Heart right ventricle (tissue), 16 donors: ENCODE data around the gene OR6J1. TPM values are rescaled to one million over a fixed set of nuclear protein-coding genes. Genes with fewer than 3 reads are reported as not detected.
"Not testable (repeated sequence)": the region's sequence is repeated elsewhere in the genome, so short reads cannot be mapped to it uniquely, and the experiment has no call there.

Source experiments
- ATAC-seq, 8 donors: fragments of 200-7000 bp; cut with Tn5 transposase; one replicate each; pipeline ENCODE4 v1.9.1; 2020; ENCODE audit warnings: mild to moderate bottlenecking in 8 of 8, moderate library complexity in 8 of 8, moderate number of reproducible peaks in 1 of 8
- DNase-seq, 2 donors: peaks; one replicate each; pipeline ENCODE4 v3.0.0-alpha.2; 2020
- H3K27ac ChIP-seq, 10 donors: fragments of 200-600 bp; sonication (generic) in 2 of 10; one replicate each; pipeline versions ENCODE4 v1.5.0 to v1.8.0; 2020 to 2022; ENCODE audit warnings: mild to moderate bottlenecking in 3 of 10
- H3K27me3 ChIP-seq, 7 donors: fragments of 200-600 bp; one replicate each; pipeline ENCODE4 v1.8.0; 2021 to 2022; ENCODE audit warnings: mild to moderate bottlenecking in 2 of 7
- H3K36me3 ChIP-seq, 9 donors: fragments of 200-600 bp; sonication (generic) in 1 of 9; one replicate each; pipeline versions ENCODE4 v1.5.0 to v1.8.0; 2020 to 2022; ENCODE audit warnings: mild to moderate bottlenecking in 2 of 9
- H3K4me1 ChIP-seq, 9 donors: fragments of 200-600 bp; sonication (generic) in 1 of 9; one replicate each; pipeline versions ENCODE4 v1.5.0 to v1.8.0; 2020 to 2022; ENCODE audit warnings: mild to moderate bottlenecking in 4 of 9
- H3K4me3 ChIP-seq, 10 donors: fragments of 200-600 bp; sonication (generic) in 2 of 10; one replicate each; pipeline versions ENCODE4 v1.5.0 to v1.8.0; 2020 to 2022; ENCODE audit warnings: mild to moderate bottlenecking in 7 of 10, moderate library complexity in 2 of 10
- H3K9me3 ChIP-seq, 11 donors: fragments of 200-600 bp in 10 of 11; sonication (generic) in 2 of 11; one replicate each; pipeline versions ENCODE4 v1.5.0 to v1.8.0; 2013 to 2022; ENCODE audit warnings: mild to moderate bottlenecking in 2 of 11, control low read depth in 1 of 11, moderate library complexity in 1 of 11
- whole genome bisulfite sequencing, 2 donors: extraction: QIAGEN DNeasy Blood & Tissue Kit; methylation state at CpG; one replicate each; pipeline ENCODE4 v1.1.7; 2013; ENCODE audit warnings: inconsistent platforms in 1 of 2; 5-methylcytosine and 5-hydroxymethylcytosine counted together
- intact Hi-C, 10 donors: fragments of 100-400 bp; cut with DNase I; formaldehyde crosslinking; loops; one replicate each; pipeline versions ENCODE4 v1.11.1 to v1.14.2; 2022
- long read RNA-seq, 3 donors: library from polyadenylated mRNA; unstranded; transcript quantifications; one replicate each; pipeline ENCODE4 v2.0.0, GENCODE V29; 2020 to 2021
- polyA plus RNA-seq, 2 donors: library from polyadenylated mRNA; stranded (reverse); fragments of 200-250 nt; gene quantifications; one replicate each; pipeline ENCODE4 v1.2.3, GENCODE V29; 2013
- total RNA-seq, 10 donors: library from RNA; stranded (reverse); fragmentation: NEBNext Ultra II Directional in 3 of 10; extraction: Animal tissue kit (Norgen Biotek cat#: 25700) in 3 of 10; gene quantifications; one replicate each; pipeline versions ENCODE4 v1.2.1 to v1.2.4, GENCODE V29; 2021 to 2023
- TF ChIP-seq, protein P1 (sequence below), 9 donors: fragments of 200-600 bp; sonication (generic) in 2 of 9; IDR thresholded peaks; one replicate each; pipeline versions ENCODE4 v1.5.0 to v1.8.0; 2021 to 2022; ENCODE audit warnings: antibody characterized with exemption in 9 of 9, mild to moderate bottlenecking in 5 of 9, moderate library complexity in 1 of 9
- donor health status: Arrhythmogenic right ventricular cardiomyopathy.
- donor health status: ischemic (EF 13 %, LVEDD 7.1; RV severe dilation, severe dysfunction).
- donor health status: healthy with polysubstance abuse.
- donor health status: DM: no; HTN: yes; CAD: no.
- donor health status: DM: no; HTN: no; CAD: no.
- donor health status: ischemic (EF 25% LVEDD 6.9; RV normal size, moderate dysfunction).
- donor health status: ischemic (EF 25% LVEDD 5.7; RV mildly dilated, moderate dysfunction).
- donor health status: healthy.
- donor health status: DM: yes; HTN: yes; CAD: no.
- donor health status: Ischemic cardiomyopathy.
- donor health status: ischemic (EF 35%, LVEDD 5.7; RV mildly dilated, moderate dysfunction).
- donor health status: nonischemic (EF 11% LVEDD 7.7; RV severe dilation, severe dysfunction).
- donor health status: DM: yes; HTN: yes; CAD: no.
- donor health status: PGD.
- donor health status: ischemic (EF 29% LVEDD 5.4; RV normal size, mild dysfunction).
- donor health status: nonischemic (EF 23%, LVEDD 6.1; RV moderate dilation, normal function).

The OR6J1 gene
- not detected for total RNA-seq
- polyA plus RNA-seq: not detected
- long read RNA-seq, donor 1: 0 reads
- long read RNA-seq, donor 2: 0 reads
- long read RNA-seq, donor 3: 0 reads

DNA sequence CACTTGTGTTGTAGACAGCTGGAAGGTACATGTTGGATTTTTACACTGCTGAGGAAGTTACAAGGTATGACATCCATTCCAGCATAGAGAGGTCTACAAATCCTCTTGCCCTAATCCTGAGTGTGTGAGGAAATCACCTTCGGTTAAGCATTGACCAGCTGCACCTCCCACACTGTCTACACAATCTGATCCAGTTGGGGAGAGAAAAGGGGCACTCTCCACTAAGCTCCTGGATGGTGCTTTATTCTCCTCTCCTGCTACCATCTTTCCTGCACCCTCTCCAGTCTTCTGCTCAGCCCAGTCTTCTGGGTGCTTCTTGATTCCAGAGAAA lies at the start of gene OR6J1:
Gene OR6J1 (minus strand): TSS at position 48 of the 331 bp plus-strand sequence. CDS start 9,541 bp downstream, outside the sequence.
- Histone ChIP-seq H3K9me3 (no peaks in the 10 kb centered on the region), H3K27me3 (peaks cover 0 to 4% (median 0%) of the 10 kb centered on the region in 7 donors), H3K4me1 (peaks cover 0 to 14% (median 0%) of the 10 kb centered on the region in 9 donors), H3K36me3 (no peaks in the 10 kb centered on the region), H3K27ac (no peak within 1 kb of the TSS), H3K4me3 (no peak within 1 kb of the TSS)
- TF ChIP-seq, protein P1, sequence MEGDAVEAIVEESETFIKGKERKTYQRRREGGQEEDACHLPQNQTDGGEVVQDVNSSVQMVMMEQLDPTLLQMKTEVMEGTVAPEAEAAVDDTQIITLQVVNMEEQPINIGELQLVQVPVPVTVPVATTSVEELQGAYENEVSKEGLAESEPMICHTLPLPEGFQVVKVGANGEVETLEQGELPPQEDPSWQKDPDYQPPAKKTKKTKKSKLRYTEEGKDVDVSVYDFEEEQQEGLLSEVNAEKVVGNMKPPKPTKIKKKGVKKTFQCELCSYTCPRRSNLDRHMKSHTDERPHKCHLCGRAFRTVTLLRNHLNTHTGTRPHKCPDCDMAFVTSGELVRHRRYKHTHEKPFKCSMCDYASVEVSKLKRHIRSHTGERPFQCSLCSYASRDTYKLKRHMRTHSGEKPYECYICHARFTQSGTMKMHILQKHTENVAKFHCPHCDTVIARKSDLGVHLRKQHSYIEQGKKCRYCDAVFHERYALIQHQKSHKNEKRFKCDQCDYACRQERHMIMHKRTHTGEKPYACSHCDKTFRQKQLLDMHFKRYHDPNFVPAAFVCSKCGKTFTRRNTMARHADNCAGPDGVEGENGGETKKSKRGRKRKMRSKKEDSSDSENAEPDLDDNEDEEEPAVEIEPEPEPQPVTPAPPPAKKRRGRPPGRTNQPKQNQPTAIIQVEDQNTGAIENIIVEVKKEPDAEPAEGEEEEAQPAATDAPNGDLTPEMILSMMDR (IDR thresholded peaks at IDR 0.05): no peak
- no peak for ATAC-seq
- WGBS, 2 donors: 79 to 83% methylated on average over 1 of the region's 1 CpG
- intact Hi-C loops: loop anchor here in 1 of 10 donors (10.0 kb wide), 1 partner anchor 229 kb away; no protein-coding TSS in a partner anchor
- DNase-seq: no peak

DNA sequence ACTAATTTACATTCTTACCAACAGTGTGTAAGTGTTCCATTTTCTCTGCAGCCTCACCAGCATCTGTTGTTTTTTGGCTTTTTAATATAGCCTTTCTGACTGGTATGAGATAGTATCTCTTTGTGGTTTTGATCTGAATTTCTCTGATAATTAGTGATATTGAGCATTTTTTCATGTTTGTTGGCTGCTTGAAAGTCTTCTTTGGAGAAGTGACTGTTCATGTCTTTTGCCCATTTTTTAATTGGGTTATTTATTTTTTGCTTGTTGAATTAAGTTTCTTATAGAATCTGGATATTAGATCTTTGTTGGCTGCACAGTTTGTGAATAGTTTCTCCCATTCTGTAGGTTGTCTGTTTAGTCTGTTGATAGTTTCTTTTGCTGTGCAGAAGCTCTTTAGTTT lies 48.0 kb upstream of the OR6J1 start:
- H3K27ac ChIP-seq: no peak overlapping the region
- H3K4me1 ChIP-seq: peaks cover 0 to 21% (median 0%) of the 10 kb centered on the region in 9 donors
- H3K4me3 ChIP-seq: no peak overlapping the region
- peaks cover 0 to 8% (median 4%) of the 10 kb centered on the region in 7 donors for H3K27me3 ChIP-seq
- DNase-seq (no peak), ATAC-seq (no peak)
- TF ChIP-seq, protein P1 (IDR thresholded peaks at IDR 0.05): no peak
- H3K9me3 ChIP-seq: peaks cover 0 to 36% (median 9%) of the 10 kb centered on the region in 11 donors
- no peaks in the 10 kb centered on the region for H3K36me3 ChIP-seq
- intact Hi-C loops: no loop called here

DNA sequence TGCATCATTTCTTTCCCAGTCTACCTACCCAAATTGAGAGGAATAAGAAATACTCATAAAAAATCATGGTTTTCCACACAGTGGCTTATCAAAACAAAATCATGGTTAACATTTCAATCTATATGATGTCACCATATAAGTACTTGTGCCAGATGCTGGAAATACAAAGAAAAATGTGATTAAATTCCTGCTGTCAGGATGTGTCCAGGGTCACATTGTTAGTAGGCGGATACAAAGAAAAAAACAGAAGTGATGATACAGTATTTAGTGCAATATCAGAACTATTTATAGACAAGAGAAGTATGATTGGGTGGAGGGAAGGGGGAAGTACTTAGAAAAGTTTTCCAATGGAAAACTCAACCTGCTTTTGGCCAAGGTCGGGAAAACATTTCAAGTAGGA lies 47.0 kb upstream of the OR6J1 start:
- DNase-seq: no peak
- peaks cover 0 to 6% (median under 1%) of the 10 kb centered on the region in 7 donors for H3K27me3 ChIP-seq
- WGBS, 2 donors: 25 to 50% methylated on average over 2 of the region's 2 CpGs
- peaks cover 0 to 36% (median 9%) of the 10 kb centered on the region in 11 donors for H3K9me3 ChIP-seq
- peaks cover 0 to 21% (median 0%) of the 10 kb centered on the region in 9 donors for H3K4me1 ChIP-seq
- TF ChIP-seq, protein P1 (IDR thresholded peaks at IDR 0.05): no peak
- H3K36me3 ChIP-seq: no peaks in the 10 kb centered on the region
- no peak overlapping the region for H3K27ac ChIP-seq
- H3K4me3 ChIP-seq: no peak overlapping the region
- intact Hi-C loops: no loop called here
- ATAC-seq: peak in 1 of 8 donors; percentile 51

DNA sequence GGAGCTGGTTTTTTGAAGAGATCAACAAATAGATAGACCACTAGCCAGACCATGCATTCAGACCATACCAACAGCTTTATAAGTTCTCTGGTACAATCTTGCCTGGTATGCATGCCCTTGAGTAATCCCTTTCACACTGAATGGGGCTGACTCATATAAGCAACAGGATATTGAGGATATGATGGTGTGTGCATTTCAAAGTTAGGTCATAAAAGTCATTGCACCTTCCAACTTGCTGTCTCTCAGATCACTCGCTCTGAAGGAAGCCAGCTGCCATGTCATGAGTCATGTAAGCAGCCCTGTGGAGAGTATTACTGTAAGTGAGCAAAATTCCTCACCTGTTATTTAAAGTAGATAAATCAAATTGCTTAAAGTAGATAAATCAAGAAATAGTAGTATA lies 45.0 kb upstream of the OR6J1 start:
- no peak overlapping the region for H3K4me3 ChIP-seq
- peaks cover 0 to 21% (median 0%) of the 10 kb centered on the region in 9 donors for H3K4me1 ChIP-seq
- no peak for DNase-seq
- TF ChIP-seq, protein P1 (IDR thresholded peaks at IDR 0.05): no peak
- no peaks in the 10 kb centered on the region for H3K36me3 ChIP-seq
- peaks cover 0 to 36% (median 9%) of the 10 kb centered on the region in 11 donors for H3K9me3 ChIP-seq
- H3K27me3 ChIP-seq: peaks cover 0 to 6% (median under 1%) of the 10 kb centered on the region in 7 donors
- peak in 1 of 8 donors; percentile 27 for ATAC-seq
- WGBS, 2 donors: 39 to 58% methylated on average over 1 of the region's 1 CpG
- H3K27ac ChIP-seq: no peak overlapping the region
- intact Hi-C loops: no loop called here

DNA sequence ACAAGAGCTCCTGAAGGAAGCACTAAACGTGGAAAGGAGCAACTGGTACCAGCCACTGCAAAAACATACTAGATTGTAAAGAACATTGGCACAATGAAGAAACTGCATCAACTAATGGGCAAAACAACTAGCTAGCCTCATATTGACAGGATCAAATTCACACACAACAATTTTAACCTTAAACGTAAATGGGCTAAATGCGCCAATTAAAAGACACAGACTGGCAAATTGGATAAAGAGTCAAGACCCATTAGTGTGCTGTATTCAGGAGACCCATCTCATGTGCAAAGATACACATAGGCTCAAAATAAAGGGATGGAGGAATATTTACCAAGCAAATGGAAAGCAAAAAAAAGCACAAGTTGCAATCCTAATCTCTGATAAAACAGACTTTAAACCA lies 43.8 kb upstream of the OR6J1 start:
- H3K4me1 ChIP-seq: peaks cover 0 to 21% (median 0%) of the 10 kb centered on the region in 9 donors
- H3K27ac ChIP-seq, ATAC-seq, DNase-seq, H3K4me3 ChIP-seq, H3K36me3 ChIP-seq, intact Hi-C loops: not testable (repeated sequence)
- 91 to 95% methylated on average over 3 of the region's 3 CpGs for WGBS, 2 donors
- peaks cover 0 to 15% (median 0%) of the 10 kb centered on the region in 7 donors for H3K27me3 ChIP-seq
- peaks cover 0 to 30% (median 9%) of the 10 kb centered on the region in 11 donors for H3K9me3 ChIP-seq

DNA sequence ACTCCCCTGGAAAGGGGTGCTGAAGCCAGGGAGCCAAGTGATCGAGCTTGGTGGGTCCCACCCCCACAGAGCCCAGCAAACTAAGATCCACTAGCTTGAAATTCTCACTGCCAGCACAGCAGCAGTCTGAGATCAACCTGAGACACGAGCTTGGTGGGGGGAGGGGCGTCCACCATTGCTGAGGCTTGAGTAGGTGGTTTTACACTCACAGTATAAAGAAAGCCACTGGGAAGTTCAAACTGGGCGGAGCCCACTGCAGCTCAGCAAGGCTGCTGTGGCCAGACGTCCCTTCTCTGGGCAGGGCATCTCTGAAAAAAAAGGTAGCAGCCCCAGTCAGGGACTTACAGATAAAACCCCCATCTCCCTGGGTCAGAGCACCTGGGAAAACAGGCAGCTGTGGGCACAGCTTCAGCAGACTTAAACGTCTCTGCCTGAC lies 42.0 kb upstream of the OR6J1 start:
- H3K36me3 ChIP-seq, H3K27ac ChIP-seq, ATAC-seq, DNase-seq, H3K4me3 ChIP-seq, intact Hi-C loops: not testable (repeated sequence)
- H3K4me1 ChIP-seq: peaks cover 0 to 15% (median 0%) of the 10 kb centered on the region in 9 donors
- 24 to 33% methylated on average over 6 of the region's 6 CpGs for WGBS, 2 donors
- peaks cover 0 to 20% (median 0%) of the 10 kb centered on the region in 11 donors for H3K9me3 ChIP-seq
- H3K27me3 ChIP-seq: peaks cover 0 to 15% (median 0%) of the 10 kb centered on the region in 7 donors
